Measurements from ENCODE around the gene WIPF3.

DNA sequence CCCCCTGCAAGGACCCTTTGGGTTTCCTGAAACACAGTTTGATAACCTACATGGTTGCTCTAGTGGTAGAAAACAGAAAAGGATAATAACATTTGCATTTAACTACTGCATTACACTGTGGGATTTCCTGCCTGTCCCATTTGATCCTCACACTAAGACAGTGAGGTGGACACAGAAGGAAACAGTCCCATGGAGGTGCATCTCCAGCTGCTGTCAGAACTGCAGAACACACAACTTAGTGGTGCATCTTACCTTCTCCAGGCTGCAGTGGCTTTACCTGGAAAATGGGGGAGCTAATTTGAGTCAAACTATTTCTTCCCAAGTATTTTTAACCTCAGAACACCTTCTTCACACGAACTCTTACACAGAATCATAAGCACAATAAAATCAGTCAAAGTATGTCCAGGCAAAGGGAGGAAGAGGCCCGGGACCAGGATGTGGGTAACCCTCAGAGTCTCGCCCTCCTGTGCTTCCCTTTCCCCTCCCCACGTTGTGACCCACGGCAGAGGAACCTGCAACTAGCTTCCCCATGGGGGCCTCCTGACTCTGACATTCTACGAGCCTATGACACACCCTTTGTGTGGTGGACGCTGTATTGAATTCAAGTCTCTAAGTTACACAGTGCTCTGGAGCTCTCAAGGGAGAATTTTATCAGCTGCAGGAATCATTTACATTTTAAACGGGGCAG, 149.6 kb downstream of the WIPF3 start:
- TF ChIP-seq, protein P1, sequence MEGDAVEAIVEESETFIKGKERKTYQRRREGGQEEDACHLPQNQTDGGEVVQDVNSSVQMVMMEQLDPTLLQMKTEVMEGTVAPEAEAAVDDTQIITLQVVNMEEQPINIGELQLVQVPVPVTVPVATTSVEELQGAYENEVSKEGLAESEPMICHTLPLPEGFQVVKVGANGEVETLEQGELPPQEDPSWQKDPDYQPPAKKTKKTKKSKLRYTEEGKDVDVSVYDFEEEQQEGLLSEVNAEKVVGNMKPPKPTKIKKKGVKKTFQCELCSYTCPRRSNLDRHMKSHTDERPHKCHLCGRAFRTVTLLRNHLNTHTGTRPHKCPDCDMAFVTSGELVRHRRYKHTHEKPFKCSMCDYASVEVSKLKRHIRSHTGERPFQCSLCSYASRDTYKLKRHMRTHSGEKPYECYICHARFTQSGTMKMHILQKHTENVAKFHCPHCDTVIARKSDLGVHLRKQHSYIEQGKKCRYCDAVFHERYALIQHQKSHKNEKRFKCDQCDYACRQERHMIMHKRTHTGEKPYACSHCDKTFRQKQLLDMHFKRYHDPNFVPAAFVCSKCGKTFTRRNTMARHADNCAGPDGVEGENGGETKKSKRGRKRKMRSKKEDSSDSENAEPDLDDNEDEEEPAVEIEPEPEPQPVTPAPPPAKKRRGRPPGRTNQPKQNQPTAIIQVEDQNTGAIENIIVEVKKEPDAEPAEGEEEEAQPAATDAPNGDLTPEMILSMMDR (IDR thresholded peaks at IDR 0.05; ENCODE audit: low read depth, low read length, poor library complexity, severe bottlenecking): peak; percentile 15
- no peak for TF ChIP-seq EZH2phosphoT487 (IDR thresholded peaks at IDR 0.05; ENCODE audit: borderline replicate concordance, low read length)
